GM12878 (cell line): ENCODE data around the gene RPS19BP1. TPM values are rescaled to one million over a fixed set of nuclear protein-coding genes. Genes with fewer than 3 reads are reported as not detected.

Source experiments
- CUX1 ChIP-seq: IDR thresholded peaks from 2 replicates; pipeline ENCODE4 v1.6.1; 2012; ENCODE audit warnings: improper control_type of control experiment, low read depth, low read length; ENCODE audit not compliant: insufficient replicate concordance
- EP300 ChIP-seq, 2 experiments: fragments of 150-350 bp in 1 of 2; IDR thresholded peaks; 2 replicates each; pipeline ENCODE4 v1.6.1; 2011 to 2012; ENCODE audit warnings: low read depth in 2 of 2, low read length in 2 of 2, borderline replicate concordance in 1 of 2, improper control_type of control experiment in 1 of 2, inconsistent platforms in 1 of 2; ENCODE audit not compliant: control insufficient read depth in 1 of 2
- JUNB ChIP-seq: IDR thresholded peaks from 2 replicates; pipeline ENCODE4 v1.6.1; 2016; ENCODE audit warnings: antibody characterized with exemption, mild to moderate bottlenecking
- MLLT1 ChIP-seq: fragments of 450-650 bp; IDR thresholded peaks from 2 replicates; pipeline ENCODE4 v1.6.1; 2016; ENCODE audit warnings: mild to moderate bottlenecking
- SP1 ChIP-seq: IDR thresholded peaks from one replicate; pipeline ENCODE4 v1.6.1; 2011; ENCODE audit warnings: low read depth, low read length
- TCF12 ChIP-seq: IDR thresholded peaks from 2 replicates; pipeline ENCODE4 v1.6.1; 2011; ENCODE audit warnings: low read depth, mild to moderate bottlenecking, low read length
- USF2 ChIP-seq: IDR thresholded peaks from 2 replicates; pipeline ENCODE4 v1.6.1; 2011; ENCODE audit warnings: low read depth, low read length, improper control_type of control experiment, borderline replicate concordance
- WRNIP1 ChIP-seq: IDR thresholded peaks from 2 replicates; pipeline ENCODE4 v1.6.1; 2011; ENCODE audit warnings: low read depth, low read length, improper control_type of control experiment, borderline replicate concordance
- polyA plus RNA-seq, 11 experiments: library from polyadenylated mRNA; depleted of rRNA in 4 of 11; unstranded in 6 of 11; stranded (reverse) in 5 of 11; fragments of >200 nt; fragmentation: Nextera tagmentation in 4 of 11; fragmentation: Illumina TruSeq in 1 of 11; extraction: Ambion mirVana in 4 of 11; extraction: Trizol in 1 of 11; gene quantifications; 1 replicate in 1 of 11; 2 replicates in 10 of 11; pipeline versions ENCODE4 v1.2.1 to v1.2.3, GENCODE V29; 2011 to 2016; ENCODE audit warnings: inconsistent platforms in 2 of 11, missing spikeins in 2 of 11, low read depth in 1 of 11
- total RNA-seq, 4 experiments: library from RNA; depleted of rRNA in 3 of 4; stranded (reverse); fragments of >200 nt in 3 of 4; fragmentation: Illumina TruSeq in 1 of 4; extraction: Trizol in 1 of 4; gene quantifications; 2 replicates each; pipeline versions ENCODE4 v1.2.1 to v1.2.3, GENCODE V29; 2013 to 2021
- TF ChIP-seq, protein P1 (sequence below): fragments of 450-650 bp; IDR thresholded peaks from 2 replicates; pipeline ENCODE4 v1.6.1; 2018; ENCODE audit warnings: mild to moderate bottlenecking, low read depth, moderate library complexity; ENCODE audit not compliant: partially characterized antibody
- TF ChIP-seq, protein P2 (sequence below): IDR thresholded peaks from 2 replicates; pipeline ENCODE4 v1.6.1; 2011; ENCODE audit warnings: borderline replicate concordance, low read depth, mild to moderate bottlenecking, moderate library complexity, low read length; ENCODE audit not compliant: insufficient read depth, poor library complexity, severe bottlenecking

Gene RPS19BP1
- total and polyA plus RNA-seq, 10 of the 15 experiments (the other 5 are each of a cell fraction or from before 2014, with no cell fraction given) = 2.7 to 206 (median 78.6) TPM

GRCh38 chr22:39490966-39491680, 41.4 kb downstream of the RPS19BP1 start (continued):
- TF ChIP-seq, protein P1, sequence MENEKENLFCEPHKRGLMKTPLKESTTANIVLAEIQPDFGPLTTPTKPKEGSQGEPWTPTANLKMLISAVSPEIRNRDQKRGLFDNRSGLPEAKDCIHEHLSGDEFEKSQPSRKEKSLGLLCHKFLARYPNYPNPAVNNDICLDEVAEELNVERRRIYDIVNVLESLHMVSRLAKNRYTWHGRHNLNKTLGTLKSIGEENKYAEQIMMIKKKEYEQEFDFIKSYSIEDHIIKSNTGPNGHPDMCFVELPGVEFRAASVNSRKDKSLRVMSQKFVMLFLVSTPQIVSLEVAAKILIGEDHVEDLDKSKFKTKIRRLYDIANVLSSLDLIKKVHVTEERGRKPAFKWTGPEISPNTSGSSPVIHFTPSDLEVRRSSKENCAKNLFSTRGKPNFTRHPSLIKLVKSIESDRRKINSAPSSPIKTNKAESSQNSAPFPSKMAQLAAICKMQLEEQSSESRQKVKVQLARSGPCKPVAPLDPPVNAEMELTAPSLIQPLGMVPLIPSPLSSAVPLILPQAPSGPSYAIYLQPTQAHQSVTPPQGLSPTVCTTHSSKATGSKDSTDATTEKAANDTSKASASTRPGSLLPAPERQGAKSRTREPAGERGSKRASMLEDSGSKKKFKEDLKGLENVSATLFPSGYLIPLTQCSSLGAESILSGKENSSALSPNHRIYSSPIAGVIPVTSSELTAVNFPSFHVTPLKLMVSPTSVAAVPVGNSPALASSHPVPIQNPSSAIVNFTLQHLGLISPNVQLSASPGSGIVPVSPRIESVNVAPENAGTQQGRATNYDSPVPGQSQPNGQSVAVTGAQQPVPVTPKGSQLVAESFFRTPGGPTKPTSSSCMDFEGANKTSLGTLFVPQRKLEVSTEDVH = no peak
- TF ChIP-seq EP300 (IDR thresholded peaks at IDR 0.05; ENCODE audit: borderline replicate concordance in 1 of 2, control insufficient read depth in 1 of 2, low read depth in 2 of 2, low read length in 2 of 2) = no peak
- no peak for TF ChIP-seq JUNB
- no peak for TF ChIP-seq SP1
- TF ChIP-seq WRNIP1 = no peak
- no peak for TF ChIP-seq USF2
- TF ChIP-seq TCF12 = no peak
- no peak for TF ChIP-seq CUX1
- TF ChIP-seq, protein P2, sequence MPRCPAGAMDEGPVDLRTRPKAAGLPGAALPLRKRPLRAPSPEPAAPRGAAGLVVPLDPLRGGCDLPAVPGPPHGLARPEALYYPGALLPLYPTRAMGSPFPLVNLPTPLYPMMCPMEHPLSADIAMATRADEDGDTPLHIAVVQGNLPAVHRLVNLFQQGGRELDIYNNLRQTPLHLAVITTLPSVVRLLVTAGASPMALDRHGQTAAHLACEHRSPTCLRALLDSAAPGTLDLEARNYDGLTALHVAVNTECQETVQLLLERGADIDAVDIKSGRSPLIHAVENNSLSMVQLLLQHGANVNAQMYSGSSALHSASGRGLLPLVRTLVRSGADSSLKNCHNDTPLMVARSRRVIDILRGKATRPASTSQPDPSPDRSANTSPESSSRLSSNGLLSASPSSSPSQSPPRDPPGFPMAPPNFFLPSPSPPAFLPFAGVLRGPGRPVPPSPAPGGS = no peak
- TF ChIP-seq MLLT1 = no peak
